ENCODE data around the gene RALGAPA2. TPM values are rescaled to one million over a fixed set of nuclear protein-coding genes. Genes with fewer than 3 reads are reported as not detected.

Gene RALGAPA2
- total RNA-seq, 1 donor from 2014 or later: 24.8 TPM

DNA sequence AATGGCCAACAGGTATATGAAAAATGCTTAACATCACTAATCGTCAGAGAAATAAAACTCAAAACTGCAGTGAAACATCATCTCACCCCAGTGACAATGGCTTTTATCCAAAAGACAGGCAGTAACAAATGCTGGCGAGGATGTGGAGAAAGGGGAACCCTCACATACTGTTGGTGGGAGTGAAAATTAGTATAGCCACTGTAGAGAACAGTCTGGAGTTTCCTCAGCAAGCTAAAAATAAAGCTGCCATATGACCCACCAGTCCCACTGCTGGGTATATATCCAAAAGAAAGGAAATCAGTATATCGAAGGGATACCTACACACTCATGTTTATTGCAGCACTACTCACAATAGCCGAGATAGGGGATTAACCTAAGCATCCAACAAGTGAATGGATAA is 368.0 kb downstream of the RALGAPA2 start:
- H3K36me3 ChIP-seq (ENCODE audit: control insufficient read depth, insufficient read depth, low read length): no peaks in the 10 kb centered on the region
- no peaks in the 10 kb centered on the region for H3K27me3 ChIP-seq (ENCODE audit: control insufficient read depth, insufficient read depth, low read length)
- H3K4me3 ChIP-seq (ENCODE audit: low read depth, low read length): no peak overlapping the region
- TF ChIP-seq, protein P1, sequence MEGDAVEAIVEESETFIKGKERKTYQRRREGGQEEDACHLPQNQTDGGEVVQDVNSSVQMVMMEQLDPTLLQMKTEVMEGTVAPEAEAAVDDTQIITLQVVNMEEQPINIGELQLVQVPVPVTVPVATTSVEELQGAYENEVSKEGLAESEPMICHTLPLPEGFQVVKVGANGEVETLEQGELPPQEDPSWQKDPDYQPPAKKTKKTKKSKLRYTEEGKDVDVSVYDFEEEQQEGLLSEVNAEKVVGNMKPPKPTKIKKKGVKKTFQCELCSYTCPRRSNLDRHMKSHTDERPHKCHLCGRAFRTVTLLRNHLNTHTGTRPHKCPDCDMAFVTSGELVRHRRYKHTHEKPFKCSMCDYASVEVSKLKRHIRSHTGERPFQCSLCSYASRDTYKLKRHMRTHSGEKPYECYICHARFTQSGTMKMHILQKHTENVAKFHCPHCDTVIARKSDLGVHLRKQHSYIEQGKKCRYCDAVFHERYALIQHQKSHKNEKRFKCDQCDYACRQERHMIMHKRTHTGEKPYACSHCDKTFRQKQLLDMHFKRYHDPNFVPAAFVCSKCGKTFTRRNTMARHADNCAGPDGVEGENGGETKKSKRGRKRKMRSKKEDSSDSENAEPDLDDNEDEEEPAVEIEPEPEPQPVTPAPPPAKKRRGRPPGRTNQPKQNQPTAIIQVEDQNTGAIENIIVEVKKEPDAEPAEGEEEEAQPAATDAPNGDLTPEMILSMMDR (IDR thresholded peaks at IDR 0.05; ENCODE audit: insufficient read depth, low read length, poor library complexity, severe bottlenecking): no peak
- DNase-seq (ENCODE audit: low read depth): no peak

DNA sequence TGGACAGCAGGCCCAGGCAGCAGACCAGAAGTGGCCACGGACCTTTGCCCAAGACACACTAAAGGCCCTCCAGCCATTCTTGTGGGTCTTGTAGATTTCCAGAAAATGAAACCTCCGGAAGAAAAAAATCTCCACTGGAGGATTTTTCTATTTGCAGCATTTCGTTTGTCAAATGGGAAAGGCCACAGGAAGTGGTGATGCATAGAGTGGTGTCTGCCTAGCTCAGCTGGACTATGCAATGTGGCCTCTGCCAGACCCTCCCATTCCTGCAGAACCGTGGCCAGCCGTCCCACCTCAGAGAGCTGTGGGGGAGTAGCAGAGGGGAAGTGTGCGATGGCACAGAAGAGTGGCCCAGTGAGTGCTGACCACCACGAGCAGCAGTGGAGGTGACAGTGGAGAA is 368.5 kb downstream of the RALGAPA2 start:
- Histone ChIP-seq H3K36me3 (ENCODE audit: control insufficient read depth, insufficient read depth, low read length) (no peaks in the 10 kb centered on the region), H3K27me3 (ENCODE audit: control insufficient read depth, insufficient read depth, low read length) (no peaks in the 10 kb centered on the region), H3K4me3 (ENCODE audit: low read depth, low read length) (no peak overlapping the region)
- no peak for DNase-seq (ENCODE audit: low read depth)
- TF ChIP-seq, protein P1 (IDR thresholded peaks at IDR 0.05; ENCODE audit: insufficient read depth, low read length, poor library complexity, severe bottlenecking): no peak
